Measurements from ENCODE around the gene UGT8.
"Not testable (repeated sequence)": the region's sequence is repeated elsewhere in the genome, so short reads cannot be mapped to it uniquely, and the experiment has no call there.

Gene UGT8

DNA sequence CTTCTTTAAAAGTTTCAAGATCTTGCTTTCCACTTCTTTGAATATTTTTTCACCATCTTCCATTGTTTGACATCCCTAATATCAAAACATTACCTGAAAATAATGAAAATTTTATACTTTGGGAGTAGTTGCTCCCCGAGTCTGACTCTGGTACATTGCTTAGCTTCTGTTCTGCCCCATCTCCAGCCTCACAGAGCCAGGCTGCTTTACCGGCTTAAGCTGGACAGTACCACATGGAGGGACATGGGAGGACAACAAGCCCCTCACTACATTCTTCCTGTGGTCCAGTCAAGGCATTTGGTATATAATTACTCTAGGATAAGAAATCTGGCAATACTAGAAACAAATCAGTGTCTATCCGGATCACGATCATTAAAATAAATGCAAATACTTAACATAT is 60.2 kb downstream of the UGT8 start:
- no peak for TF ChIP-seq CTCF (IDR thresholded peaks at IDR 0.05; ENCODE audit: extremely low read depth, insufficient read depth, missing control alignments)
- no peak for DNase-seq (ENCODE audit: low spot score)
- in situ Hi-C loops (cut with MboI; ENCODE audit: low pct_unique_long_range_greater_than_20kb, low sequenced_read_pairs, unreplicated experiment): loop anchor here (10.0 kb wide), 1 partner anchor 264 kb away; no protein-coding TSS in a partner anchor

DNA sequence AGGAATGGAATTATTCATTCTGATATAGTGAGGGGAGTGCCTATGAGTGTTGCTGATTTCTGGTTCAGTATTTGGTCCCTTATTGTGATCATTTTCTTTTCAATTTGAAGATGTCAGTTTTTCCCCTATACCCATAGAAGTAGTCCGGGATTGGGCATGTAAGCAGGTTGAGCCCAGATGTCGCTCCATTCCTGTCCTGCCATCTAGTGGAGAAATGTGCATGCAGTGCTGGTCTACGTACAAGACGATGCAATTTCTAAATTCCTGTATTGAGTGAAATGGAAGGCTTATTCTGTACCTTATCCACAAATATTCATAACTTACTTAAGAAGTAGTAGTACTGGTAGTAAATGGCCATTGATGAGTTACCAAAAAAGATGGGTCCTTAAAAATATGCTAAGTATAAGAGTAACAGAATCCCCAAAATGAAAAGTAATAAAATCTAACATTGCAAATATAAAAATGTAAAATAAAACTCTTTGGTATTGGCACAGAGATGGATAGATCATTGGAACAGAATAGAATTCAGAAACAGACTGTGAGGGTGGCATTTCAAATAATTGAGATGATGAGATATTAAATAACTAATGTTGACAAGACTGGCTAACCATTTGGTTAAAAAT is 60.9 kb downstream of the UGT8 start:
- in situ Hi-C loops (cut with MboI; ENCODE audit: low pct_unique_long_range_greater_than_20kb, low sequenced_read_pairs, unreplicated experiment): loop anchor here (10.0 kb wide), 1 partner anchor 265 kb away; no protein-coding TSS in a partner anchor
- DNase-seq (ENCODE audit: low spot score): peak; percentile 47
- TF ChIP-seq CTCF (IDR thresholded peaks at IDR 0.05; ENCODE audit: extremely low read depth, insufficient read depth, missing control alignments): peak; percentile 90

GRCh38 chr4:114663083-114663482 is 64.5 kb downstream of the UGT8 start:
- in situ Hi-C loops (cut with MboI; ENCODE audit: low pct_unique_long_range_greater_than_20kb, low sequenced_read_pairs, unreplicated experiment): no loop called here
- DNase-seq (ENCODE audit: low spot score): no peak
- no peak for TF ChIP-seq CTCF (IDR thresholded peaks at IDR 0.05; ENCODE audit: extremely low read depth, insufficient read depth, missing control alignments)

DNA sequence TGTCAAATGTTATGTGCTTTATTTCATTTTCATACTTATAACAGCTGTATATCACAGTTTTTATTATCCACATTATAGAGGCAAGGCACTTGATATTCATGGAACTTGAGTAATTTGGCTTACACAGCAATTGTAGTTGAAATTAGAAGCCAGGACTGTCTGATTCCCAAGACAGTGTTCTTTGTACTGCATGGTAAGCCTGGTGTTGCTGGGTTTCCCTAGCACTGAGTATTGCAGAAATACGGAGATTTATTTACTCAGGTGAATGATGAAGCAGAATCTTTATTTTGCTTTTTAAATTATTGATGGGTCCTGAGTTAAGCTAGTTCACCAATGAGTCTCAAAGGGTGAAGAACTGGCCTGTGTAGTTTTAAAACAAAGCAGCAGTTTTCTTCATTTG is 70.0 kb downstream of the UGT8 start:
- in situ Hi-C loops (cut with MboI; ENCODE audit: low pct_unique_long_range_greater_than_20kb, low sequenced_read_pairs, unreplicated experiment): no loop called here
- no peak for TF ChIP-seq CTCF (IDR thresholded peaks at IDR 0.05; ENCODE audit: extremely low read depth, insufficient read depth, missing control alignments)
- no peak for DNase-seq (ENCODE audit: low spot score)

- in situ Hi-C loops (cut with MboI; ENCODE audit: low pct_unique_long_range_greater_than_20kb, low sequenced_read_pairs, unreplicated experiment); DNase-seq (ENCODE audit: low spot score): not testable (repeated sequence)
Measured at GRCh38 chr4:114670733-114671132, 72.1 kb downstream of the UGT8 start.

GRCh38 chr4:114673306-114673705 is 74.7 kb downstream of the UGT8 start:
- in situ Hi-C loops (cut with MboI; ENCODE audit: low pct_unique_long_range_greater_than_20kb, low sequenced_read_pairs, unreplicated experiment): no loop called here
- no peak for TF ChIP-seq CTCF (IDR thresholded peaks at IDR 0.05; ENCODE audit: extremely low read depth, insufficient read depth, missing control alignments)
- no peak for DNase-seq (ENCODE audit: low spot score)

DNA sequence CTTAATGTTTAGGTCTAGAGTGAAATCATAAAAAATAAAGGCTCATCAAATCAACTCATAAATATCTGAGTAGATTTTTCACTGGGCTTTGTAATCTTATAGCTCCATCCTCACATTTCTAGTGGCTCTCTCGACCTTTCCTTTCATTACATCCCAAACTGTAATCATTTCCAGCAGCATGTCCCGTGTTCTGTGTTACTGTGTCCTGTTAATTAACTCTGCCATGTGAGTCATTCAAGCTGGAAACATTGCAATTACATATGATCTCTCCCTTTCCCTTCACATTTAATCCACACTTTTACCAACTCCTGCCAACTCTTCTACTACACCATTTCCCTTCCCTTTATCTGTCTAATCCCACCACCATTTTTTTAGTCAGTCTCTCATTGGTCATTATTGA is 75.5 kb downstream of the UGT8 start:
- DNase-seq (ENCODE audit: low spot score): no peak
- in situ Hi-C loops (cut with MboI; ENCODE audit: low pct_unique_long_range_greater_than_20kb, low sequenced_read_pairs, unreplicated experiment): no loop called here
- TF ChIP-seq CTCF (IDR thresholded peaks at IDR 0.05; ENCODE audit: extremely low read depth, insufficient read depth, missing control alignments): no peak

All from GM13977 (cell line).